Hepatic stellate cell (primary cell): ENCODE data around the gene ZFP3.
"Not testable (repeated sequence)": the region's sequence is repeated elsewhere in the genome, so short reads cannot be mapped to it uniquely, and the experiment has no call there.

ENCODE experiments used
- DNase-seq: peaks from one replicate; pipeline ENCODE4 v3.0.0; 2011; ENCODE audit warnings: low spot score

Gene ZFP3

DNA sequence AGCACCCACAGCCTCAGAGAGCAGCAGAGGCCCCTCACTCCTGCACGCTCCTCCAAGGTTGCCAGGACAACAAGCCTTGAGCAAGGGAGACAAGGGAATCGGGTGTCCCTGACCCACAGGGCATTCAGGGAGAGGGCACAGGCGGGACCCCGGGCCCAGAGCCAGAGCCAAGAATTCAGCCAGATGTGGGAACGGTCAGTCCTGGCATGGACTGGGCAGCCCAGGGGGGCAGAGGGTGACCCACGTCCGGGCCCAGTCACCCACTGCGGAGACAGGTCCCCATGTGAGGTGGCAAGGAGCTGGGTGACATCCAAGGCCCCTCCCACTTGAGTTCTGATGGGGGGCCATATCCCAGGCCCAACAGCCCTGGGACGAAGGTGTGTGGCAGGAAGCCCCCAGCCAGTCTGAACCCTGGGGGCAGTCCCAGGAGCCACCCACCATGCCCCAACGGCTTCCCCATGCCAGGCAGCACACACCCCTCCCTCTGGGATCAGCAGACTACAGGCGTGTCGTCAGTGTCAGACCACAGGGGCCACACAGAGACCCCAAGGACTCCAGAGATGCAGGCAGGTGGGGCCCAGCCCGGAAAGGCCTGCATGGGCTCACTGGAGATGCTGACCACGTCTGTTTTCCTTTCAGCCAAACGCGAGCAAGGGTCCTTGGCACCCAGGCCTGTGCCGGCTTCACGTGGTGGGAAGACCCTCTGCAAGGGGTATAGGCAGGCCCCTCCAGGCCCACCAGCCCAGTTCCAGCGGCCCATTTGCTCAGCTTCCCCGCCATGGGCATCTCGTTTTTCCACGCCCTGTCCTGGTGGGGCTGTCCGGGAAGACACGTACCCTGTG is 60.6 kb downstream of the ZFP3 start:
- DNase-seq, result no peak

DNA sequence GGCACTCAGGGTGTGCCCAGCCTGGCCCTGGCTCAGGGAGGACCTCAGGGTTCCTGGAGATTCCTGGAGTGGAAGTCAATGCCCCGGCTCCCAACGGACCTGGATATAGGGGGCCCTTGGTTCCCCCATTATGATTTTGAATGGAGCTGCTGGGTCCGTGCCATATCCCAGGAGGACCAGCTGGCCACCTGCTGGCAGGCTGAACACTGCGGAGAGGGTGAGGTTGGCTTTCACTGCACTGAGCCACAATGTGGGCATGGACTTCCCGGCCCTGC is 61.1 kb downstream of the ZFP3 start:
- no peak for DNase-seq

DNA sequence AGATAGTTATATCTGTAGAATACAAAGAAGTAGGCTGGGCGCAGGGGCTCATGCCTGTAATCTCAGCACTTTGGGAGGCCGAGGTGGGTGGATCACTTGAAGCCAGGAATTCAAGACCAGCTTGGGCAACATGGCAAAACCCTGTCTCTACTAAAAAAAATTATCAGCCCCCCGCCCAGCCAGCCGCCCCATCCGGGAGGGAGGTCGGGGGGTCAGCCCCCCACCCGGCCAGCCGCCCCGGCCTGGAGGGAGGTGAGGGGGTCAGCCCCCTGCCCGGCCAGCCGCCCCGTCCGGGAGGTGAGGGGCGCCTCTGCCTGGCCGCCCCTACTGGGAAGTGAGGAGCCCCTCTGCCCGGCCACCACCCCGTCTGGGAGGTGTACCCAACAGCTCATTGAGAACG is 64.6 kb downstream of the ZFP3 start:
- DNase-seq, result not testable (repeated sequence)
